GM19328 (cell line): ENCODE data around the gene RAB9A.
"Not testable (repeated sequence)": the region's sequence is repeated elsewhere in the genome, so short reads cannot be mapped to it uniquely, and the experiment has no call there.

Experiments
- ATAC-seq: cut with Tn5 transposase; IDR thresholded peaks from one replicate; pipeline ENCODE4 v1.9.1; 2021; ENCODE audit warnings: mild to moderate bottlenecking, moderate library complexity; ENCODE audit not compliant: unreplicated experiment

Gene RAB9A

DNA sequence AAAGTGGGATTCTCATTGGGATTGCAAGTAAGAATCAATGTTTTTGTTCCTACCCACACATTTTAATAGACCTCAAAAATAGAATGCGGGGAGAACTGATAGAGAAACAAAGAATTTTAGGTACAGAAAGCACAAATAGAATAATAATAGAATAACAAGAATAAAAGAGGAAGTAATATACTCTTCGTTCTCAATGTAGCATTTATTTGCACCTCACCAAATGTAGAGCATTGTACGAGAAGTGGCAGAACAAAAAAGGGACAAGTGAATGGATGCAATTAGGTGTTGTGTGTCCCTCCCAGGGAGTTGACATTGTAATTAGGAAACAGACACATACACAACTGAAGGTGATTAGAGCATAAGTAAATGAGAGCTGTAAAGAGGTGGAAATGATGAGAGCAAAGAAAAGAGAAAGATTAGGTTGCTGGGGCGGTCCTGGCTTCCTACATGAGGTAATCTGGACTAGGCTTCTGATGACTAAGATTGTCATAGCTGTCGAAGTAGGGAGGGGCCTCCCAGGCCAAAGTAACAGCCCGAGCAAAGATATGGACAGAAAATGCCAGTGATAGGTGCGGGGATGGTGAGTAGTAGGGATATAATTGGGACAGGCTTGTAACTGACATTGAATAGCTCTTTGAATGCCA, 10.4 kb downstream of the RAB9A start:
- no peak for ATAC-seq

DNA sequence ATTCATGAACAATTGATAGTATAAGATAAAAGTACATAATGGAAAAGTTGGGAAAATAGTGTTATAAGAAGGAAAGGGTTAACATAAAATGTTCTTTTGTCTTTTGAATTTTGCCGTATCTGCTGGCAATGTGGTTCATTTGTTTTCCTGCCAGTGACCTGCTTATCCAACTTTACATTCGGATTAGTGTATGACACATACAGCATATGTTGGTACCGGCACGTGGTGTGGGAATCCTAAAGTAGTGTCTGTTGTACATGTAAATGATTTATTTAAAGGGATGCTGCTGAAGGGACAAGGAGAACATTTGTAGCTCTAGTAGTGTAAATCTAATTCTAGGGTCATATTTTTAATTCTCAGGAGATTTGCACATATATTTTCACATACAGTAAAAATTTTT, 11.5 kb downstream of the RAB9A start:
- ATAC-seq, result no peak

DNA sequence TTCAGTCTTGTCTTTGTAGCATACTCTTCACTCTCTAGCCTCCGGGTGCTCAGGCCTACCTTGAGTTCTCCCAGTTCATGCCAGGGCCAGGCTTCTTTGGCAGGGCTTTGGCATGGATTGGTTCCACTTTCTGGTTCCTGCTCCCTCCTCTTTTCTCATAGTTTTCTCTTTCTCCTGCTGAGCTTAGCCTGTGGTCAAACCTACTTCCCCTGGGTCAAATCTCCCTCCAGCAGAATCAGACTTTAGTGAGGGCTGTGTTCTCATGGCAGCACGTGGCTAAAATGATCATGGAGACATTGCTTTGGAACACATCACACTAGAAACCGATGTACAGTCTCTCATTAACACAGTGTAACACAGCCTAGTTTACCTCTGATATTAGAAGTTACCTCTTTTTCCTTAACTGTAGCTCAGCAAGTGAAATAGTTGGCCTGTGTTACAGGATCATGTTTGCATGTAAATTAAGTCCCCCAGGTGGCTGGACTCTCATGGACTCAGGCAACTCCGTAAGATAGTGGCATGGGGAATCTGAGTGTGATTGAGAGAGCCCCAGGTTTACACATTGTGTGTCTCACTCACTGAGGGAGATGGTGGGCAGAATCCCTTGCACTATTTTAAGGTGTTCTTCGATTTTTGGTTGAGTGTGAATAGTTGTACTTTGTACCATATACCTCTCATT, 13.3 kb downstream of the RAB9A start:
- no peak for ATAC-seq

DNA sequence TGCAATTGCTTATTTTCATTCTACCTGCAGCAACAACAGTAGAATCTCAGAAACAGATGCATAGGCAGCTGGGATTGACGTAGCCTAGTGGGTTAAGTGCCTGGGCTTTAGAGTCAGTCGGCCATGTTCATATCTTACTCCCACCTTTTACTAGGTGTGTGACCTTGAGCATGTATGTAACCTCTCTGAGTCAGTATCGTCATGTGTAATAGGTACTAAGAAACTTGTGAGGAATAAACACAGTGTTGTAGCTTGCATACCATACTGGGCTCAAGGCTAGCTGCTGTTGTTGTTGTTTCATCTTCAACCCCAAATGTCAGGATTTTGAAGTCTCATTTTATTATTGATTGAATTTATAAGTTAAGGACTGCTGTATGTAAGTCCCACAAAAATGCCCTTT, 14.2 kb downstream of the RAB9A start:
- no peak for ATAC-seq

DNA sequence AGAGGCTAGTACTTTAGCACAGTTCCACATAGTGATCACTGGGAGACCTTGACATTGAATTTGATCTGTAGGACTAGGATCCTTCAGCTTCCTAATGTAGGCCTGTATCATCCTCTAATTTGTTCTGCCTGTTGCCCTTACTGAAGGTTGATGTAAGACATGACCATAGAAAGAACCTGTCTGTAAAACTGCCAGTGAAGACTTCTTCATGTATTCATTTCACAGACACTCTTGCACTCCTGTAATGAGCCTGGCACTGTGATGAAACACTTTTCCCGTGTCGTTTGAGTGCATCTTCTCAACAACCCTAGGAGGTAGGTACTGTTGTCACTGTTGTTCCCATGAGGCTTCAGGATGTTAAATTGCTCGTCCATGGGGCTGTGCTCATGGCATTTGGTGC, 14.7 kb downstream of the RAB9A start:
- ATAC-seq, result no peak

DNA sequence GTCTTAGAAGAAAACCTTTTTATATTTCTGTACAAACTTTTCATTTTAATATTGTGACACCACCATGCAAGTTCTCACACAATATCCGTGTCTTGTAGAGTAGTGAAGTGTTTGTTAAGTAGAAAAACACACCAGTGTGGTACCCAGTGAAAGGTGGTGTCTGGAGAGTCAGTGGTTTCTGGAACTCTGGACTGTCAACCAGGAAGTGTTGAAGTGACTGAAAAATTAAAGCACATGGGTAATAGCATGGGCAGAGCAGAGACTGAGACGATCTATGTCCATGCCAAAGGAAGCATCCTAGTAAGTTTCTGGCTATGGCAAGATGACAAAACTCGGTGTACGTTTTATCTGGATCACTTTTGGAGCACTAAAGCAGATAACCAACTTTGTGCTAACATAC, 22.2 kb downstream of the RAB9A start:
- ATAC-seq, result no peak

DNA sequence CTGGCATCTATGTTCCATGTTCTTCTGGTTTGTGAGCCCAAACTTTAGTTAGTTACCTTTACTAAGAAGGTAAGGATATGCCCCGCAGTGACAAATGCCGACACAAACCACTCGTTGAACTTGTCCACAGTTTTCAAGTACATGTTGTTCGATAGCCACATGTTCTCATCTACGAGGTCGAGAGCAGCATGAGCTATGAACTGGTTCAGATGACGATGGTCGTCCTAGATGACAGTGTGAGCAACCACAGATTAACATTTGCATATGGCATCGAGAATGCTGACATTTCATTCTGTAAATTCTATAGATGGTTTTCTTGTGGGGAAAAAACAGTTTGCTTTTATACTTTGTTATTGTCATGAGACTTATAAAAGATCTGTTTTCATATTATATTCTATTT, 27.5 kb downstream of the RAB9A start:
- ATAC-seq, result no peak

DNA sequence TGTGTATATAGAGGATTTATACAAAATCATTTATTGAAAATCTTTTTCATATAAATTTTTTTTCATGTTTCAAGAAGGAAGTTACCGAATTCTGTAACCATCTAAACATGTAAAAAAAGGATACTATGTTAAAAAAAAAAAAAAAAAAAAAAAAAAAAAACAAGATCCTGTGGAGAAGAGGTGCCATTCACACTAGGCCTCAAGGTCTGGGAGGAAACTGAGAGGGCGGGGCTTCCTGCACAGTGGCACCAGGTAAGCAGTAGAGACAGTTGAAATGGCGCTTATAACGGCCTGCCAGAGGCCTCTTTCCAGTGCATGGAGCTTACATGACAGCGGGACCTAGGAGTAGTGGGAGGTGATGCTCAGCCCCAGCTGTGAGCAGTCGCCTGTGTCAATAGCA, 28.0 kb downstream of the RAB9A start:
- ATAC-seq, result no peak

DNA sequence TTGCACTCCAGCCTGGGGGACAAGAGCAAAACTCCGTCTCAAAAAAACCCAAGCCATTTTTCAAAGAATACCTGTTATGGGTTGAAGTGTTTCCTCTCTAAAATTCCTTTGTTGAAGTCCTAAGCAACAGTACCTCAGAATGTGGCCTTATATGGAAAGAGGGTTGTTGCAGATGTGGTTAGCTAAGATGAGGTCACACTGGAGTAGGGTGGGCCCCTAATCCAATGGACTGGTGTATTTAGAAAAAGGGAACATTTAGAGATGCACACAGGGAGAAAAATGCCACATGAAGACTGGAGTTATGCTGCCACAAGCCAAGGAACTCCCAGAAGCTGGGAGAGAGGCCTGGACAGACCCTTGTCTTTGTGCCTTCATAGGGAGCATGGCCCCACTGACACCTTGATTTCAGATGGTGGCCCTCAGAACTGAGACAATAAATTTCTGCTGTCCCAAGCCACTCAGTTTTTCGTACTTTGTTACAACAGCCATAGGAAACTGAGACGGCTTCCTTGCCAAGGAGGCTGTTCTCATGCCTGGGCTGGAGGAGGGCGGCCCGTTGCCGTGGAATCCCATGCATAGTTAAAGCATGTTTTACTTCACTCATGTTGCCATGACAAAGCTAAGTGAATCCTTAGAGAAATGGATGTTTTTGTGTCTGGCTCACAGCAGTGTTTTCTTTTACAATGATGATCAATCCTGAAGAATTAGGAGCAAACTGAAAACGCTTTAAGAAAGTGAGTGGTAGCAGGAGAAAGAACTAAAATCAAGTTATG, 29.0 kb downstream of the RAB9A start:
- no peak for ATAC-seq

DNA sequence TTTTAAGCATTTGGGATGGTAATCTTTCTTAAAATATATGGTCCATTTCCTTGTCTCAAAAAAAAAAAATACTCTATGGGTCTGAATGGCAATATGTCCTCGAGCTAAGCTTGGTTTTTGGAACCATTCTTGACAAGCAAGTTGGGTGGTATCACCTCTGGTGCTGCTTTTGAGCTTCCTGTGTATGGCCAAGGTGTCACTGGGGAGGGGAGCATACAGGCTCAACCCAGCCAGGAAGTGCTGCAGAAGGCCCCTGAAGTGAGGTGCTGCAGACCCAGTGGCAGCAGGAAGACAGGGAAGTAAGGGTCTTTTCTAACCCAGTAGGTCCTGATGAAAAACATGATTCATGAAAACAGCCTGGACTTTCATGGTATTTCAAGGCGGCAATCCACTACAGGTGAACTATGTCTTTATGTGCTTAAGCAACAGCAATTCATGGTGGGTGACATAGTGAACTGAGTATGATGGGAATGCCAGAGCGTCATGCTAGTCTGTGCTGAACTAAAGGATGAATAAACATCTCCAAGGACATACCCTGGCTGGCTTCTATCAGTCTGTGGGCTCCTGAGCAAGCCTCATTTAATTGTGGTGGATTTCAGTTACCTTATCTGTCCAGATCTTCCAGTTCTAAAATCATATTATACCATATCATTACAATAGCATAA, 30.4 kb downstream of the RAB9A start:
- ATAC-seq, result no peak

DNA sequence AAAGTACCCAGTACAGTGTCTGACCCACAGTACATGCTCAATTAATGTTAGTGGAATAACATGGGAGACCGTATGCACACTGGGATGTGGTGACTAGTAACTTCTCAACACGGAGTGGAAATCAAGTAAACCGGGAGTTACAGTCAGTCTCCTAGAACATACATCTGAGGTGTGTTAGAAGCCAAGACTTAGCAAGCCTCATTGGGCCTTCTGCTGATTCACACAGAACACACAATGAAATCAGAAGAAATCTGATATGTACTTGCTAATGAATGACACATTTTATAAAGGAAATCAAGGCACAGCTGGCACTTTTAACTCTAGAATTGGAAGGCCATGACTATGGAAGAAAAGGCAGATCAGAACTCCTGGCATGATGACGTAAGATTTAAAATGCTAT, 32.4 kb downstream of the RAB9A start:
- no peak for ATAC-seq

DNA sequence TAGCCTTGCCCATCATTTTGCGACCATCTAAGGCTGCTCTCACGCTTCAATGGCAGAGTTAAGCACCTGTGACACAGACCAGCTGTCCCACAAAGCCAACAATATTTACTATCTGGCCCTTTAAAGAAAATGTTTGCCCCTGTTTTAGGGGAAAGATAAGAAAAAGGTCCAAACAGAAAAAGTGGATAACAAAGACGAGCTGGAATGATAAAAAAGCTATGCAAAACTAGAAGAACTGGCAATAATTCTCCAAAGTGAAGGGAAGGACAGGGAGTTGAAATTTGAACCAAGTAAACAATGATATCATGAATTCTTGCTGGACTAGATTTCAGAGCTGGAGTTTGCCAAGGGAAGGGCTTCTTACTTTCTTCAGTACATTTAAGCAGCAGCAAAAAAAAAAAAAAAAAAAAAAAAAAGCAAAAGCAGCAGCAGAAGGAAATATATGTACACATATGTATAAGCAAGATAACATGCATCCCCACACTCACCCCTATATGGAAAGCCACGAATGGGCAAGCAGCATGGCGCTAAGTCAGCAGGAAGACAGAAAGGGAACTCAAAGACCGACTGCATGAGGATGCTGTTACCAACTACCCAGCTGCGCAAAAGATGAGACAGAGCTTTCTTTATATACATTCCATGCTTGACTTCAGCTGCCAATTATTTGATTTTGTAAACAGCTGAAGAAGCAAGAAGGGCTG, 33.0 kb downstream of the RAB9A start:
- no peak for ATAC-seq

DNA sequence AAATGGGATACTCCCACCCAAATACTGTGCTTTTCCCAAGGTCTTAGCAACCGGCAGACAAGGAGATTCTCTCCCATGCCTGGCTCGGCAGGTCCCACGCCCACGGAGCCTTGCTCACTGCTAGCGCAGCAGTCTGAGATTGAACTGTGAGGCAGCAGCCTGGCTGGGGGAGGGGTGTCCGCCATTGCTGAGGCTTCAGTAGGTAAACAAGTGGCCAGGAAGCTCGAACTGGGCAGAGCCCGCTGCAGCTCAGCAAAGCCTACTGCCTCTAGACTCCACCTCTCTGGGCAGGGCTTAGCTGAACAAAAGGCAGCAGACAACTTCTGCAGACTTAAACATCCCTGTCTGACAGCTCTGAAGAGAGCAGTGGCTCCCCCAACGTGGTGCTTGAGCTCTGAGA, 36.0 kb downstream of the RAB9A start:
- ATAC-seq, result not testable (repeated sequence)

DNA sequence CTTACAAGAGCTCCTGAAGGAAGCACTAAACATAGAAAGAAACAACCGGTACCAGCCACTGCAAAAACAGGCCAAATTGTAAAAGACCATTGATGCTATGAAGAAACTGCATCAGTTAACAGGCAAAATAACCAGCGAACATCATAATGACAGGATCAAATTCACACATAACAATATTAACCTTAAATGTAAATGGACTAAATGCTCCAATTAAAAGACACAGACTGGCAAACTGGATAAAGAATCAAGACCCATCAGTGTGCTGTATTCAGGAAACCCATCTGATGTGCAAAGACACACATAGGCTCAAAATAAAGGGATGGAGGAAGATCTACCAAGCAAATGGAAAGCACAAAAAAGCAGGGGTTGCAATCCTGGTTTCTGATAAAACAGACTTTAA, 37.7 kb downstream of the RAB9A start:
- ATAC-seq, result not testable (repeated sequence)

DNA sequence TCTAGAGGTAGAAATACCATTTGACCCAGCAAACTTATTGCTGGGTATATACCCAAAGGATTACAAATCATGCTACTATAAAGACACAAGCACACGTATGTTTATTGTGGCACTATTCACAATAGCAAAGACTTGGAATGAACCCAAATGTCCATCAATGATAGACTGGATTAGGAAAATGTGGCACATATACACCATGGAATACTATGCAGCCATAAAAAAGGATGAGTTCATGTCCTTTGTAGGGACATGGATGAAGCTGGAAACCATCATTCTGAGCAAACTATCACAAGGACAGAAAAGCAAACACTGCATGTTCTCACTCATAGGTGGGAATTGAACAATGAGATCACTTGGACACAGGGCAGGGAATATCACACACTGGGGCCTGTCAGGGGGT, 41.6 kb downstream of the RAB9A start:
- ATAC-seq, result not testable (repeated sequence)

DNA sequence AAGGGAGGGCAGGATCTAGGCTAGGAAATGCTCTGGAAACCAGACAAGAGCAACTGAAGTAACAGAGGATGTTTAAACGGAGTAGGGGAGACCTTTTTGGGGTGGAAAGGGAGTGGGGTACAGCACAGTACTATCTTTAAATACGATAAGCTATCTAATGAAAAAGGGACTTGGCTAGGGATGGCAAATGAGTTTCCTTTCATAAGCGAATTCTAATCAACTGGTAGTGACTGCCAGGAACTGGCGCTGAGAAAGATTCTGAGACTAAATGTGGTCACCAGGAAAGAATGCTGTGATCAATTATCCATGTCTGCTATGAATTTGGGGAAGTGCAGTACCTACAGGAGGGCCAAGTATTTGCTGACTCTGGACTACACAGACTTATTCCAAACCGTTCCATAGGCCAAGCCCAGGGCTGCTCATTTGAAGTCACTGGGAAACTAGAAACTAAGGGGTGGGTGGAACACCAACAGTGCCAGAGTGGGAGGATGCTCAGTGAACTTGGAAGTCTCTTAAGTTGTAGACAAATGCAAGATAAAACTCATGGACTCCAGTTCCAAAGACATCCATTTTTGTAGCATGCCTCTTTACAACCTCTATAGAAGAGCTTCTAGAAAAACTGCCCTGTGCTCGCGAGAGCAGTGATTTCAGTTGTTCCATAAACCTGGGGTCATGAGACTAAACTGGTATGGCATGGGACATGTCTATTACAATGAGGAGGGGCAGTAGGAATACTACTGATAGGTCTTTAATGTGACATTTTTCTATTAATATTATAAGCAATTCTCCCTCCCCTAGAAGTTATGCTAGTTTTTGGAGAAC, 43.5 kb downstream of the RAB9A start:
- no peak for ATAC-seq

DNA sequence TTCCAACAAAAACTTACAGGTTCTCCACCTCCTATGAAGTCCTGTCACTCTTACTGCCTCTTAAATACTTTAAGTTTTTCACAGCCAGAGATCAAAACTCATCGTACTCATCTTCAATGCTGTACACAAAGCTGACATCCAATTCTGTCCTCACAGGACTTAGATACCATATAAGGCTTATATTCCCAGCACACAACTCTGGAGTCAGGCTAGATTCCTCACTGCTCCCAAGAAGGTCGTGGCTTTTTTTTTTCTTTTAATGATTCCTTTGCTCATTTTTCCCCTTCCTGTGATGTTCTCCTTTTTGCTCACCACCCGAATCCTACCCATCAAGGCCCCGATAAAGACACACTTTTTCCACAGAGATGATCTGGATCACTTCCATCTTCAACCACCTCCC, 44.6 kb downstream of the RAB9A start:
- no peak for ATAC-seq

DNA sequence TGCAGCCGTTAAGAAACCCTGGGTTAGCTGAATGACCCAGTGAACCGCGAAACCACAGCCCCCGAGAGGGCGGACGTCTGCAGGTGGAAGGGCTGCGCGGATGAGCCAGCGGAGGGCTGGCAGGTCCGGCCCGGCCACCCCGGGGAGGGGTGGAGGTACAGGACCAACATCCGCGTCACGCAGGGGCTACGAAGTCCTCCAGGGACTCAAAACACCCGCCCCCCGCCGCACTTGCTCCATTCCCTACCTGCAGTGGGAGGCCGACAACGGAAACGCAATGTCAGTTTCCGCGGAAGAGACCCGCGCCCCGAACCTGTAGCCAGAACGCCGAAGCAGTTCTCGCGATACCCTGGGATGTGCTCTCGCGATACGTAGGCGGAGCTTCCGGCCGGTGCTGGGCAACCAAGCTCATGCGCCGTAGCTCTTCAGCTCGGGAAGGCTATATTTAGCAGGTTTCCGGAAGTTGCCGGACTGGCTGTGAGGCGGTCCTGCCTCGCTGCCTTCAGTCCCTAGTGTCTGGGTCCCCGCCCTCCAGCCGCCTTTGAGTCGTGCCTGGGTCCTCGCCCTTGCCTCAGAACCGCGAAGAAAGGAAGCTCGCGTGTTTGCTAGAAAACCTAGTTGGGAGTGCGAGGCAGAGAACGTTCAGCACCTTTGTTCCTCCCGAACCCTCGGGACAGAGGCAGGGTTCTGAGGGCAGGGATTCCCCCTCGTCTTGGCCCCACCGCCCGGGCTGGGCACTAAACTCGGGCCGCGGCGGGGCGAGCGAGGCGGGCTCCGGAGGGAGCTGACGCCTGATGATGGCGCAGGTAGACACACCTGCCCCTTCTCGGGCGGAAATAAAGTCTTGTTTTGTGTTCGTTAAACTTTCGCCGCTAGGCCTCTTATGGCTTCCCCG, 45.6 kb downstream of the RAB9A start, which contains the start of the genes OFD1 and TRAPPC2:
Gene OFD1, plus strand, starts transcription at position 471 of the 895 bp plus-strand sequence. Its CDS starts 324 bp downstream, at position 795.
Gene TRAPPC2, minus strand, starts transcription at position 343 of the 895 bp plus-strand sequence. CDS start 14,657 bp downstream, outside the sequence.
- peak; percentile 93 for ATAC-seq

DNA sequence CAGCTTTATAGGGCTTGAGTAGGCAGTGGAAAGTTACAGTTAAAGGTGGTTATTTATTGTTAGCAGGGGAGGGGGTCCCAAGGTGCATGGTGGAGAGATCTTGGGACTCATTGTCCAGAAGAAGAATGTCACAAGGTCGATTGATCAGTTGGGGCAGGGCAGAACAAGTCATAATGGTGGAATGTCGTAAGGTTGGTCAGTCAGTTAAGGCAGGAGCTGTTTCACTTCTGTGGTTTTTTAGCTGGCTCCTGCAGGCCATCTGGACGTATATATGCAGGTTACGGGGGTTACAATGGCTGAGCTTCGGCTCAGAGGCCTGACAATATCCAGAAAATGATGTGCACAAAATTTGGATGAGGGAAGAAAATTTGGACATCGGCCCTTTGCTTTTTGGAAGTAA, 52.8 kb downstream of the RAB9A start:
- ATAC-seq, result no peak
